Globus pallidus (tissue), 1 donor: ENCODE measurements around the gene C5AR1.
"Not testable (repeated sequence)": the region's sequence is repeated elsewhere in the genome, so short reads cannot be mapped to it uniquely, and the experiment has no call there.

Experiments used
- DNase-seq: peaks from one replicate; pipeline ENCODE4 v3.0.0-alpha.2; 2015; ENCODE audit warnings: low spot score

Gene C5AR1

DNA sequence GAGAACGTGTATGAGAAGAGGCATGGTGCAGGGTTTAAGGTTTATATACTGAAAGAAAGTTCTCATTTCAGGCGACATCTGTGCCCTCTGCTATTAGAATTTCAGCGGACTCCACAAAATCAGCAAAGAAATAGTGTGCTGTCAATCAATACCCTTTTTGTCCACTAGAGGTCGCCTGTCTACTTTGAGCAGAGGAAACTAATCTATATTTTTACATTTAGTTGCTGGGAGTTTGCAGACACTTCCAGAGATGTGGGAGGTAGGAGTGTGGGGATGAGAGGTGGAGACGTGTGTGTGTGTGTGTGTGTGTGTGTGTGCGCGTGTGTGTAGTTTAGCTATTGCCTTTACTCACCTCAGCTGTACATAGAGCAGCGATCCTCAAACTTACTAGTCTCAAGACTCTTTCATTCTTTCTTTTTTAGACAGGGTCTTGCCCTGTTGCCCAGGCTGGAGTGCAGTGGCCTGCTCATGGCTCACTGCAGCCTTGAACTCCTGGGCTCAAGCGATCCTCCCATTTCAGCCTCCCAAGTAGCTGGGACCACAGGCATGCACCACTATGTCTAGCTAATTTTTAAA is 25.2 kb upstream of the C5AR1 start:
- DNase-seq = peak; percentile 46

DNA sequence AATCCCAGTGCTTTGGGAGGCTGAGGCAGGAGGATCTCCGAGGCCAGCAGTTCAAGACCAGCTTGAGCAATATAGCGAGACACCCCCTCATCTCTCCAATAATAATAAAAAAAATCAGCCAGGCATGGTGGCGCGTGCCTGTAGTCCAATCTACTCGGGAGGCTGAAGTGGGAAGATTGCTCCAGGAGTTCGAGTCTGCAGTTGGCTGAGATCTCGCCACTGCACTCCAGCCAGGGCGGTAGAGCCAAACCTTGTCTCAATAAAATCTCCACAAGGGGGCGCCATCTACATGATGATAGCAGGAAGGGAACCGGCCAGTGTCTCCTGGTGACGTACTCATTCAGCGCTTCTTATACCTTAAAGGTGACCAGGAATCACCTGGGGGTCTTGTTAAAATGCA is 13.6 kb upstream of the C5AR1 start:
- DNase-seq = peak; percentile 60

DNA sequence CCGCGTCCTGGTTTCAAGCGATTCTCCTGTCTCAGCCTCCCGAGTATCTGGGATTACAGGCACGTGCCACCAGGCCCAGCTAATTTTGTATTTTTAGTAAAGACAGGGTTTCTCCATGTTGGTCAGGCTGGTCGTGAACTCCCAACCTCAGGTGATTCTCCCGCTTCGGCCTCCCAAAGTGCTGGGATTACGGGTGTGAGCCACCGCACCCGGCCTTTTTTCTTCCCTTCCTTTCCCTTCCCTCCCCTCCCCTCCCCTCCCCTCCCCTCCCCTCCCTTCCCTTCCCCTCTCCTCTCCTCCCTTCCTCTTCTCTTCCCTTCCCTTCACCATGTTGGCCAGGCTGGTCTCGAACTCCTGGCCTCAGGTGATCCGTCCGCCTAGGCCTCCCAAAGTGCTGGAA is 8.8 kb upstream of the C5AR1 start:
- not testable (repeated sequence) for DNase-seq

DNA sequence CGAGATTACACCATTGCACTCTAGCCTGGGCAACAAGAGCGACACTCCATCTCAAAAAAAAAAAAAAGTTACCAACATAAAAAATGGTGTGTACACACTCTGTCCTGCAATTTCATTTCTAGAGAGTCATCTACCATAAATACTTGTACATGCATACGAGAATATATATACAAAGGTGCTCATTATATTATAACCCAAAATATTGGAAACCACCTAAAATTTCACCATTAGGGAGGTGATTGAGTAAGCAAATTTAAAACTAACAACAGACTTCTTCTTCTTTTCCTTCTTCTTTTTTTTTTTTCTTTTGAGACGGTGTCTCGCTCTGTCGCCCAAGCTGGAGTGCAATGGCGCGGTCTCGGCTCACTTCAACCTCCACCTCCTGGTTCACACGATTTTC is 7.4 kb upstream of the C5AR1 start:
- DNase-seq = no peak

DNA sequence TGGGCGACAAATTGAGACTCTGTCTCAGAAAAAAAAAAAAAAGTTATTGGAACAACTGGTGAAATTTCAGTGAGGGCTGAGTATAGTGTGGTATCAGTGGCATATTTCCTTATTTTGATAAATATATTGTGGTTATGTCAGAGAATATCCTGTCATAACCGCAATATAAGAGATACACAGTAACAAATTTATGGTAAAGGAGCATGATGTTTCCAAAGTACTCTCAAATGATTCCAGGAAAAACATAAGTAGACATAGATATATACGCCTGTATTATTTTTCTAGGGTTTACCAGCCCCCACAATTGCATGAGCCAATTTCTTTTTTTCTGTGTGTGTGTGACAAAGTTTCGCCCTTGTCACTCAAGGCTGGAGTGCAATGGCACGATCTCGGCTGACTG is 5.7 kb upstream of the C5AR1 start:
- DNase-seq = no peak

DNA sequence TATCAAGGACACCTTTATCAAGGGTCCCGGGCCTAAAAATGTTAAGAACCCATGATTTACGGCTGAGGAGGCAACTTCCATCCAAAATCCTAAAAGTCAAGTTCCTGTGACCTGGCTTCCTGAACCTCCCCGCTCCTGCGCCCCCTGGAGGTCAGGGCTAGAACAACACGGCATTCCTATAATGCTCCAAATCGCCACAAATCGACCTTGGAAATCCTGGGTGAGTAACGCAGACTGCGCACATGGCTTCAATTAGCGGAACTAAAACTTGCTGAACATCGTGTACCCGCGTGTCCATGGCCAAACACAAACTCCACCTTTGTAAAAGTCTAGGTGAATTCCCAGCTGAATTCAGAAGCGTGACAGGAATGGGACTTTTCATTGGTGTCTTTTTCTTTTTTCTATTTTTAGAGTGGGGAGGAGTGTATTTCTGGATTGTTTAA is 4.3 kb upstream of the C5AR1 start:
- no peak for DNase-seq

DNA sequence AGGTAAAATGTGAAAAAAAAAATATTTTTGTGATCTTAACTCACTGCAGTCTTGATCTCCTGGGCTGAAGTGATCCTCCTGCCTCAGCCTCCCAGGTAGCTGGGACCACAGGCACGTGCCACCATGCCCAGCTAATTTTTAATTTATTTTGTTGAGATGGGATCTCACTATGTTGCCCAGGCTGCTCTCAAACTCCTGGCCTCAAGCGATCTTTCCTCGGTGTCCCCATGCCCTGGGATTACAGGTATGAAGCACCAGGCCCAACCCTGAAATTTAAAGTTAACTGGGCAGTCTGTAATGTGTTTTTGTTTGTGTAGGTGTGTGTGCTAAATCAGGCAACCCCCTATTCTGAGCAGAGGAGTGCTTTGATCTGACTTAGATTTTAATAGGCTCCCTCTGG is 3.4 kb upstream of the C5AR1 start:
- no peak for DNase-seq

DNA sequence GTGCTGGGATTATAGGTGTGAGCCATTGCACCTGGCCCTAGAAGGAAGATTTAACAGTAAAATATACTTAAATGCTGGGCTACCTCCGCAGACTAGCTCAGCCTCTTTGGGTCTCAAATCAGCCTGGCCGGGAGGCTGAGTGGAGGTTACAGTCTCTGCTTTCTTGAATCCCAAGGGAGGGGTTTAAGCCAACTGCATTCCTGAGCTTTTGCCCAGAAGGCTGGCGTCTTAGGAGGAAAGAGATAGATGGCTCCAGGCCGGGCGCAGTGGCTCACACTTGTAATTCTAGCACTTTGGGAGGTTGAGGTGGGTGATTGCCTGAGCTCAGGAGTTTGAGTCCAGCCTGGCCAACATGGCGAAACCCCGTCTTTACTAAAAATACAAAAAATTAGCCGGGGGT is 623 bp upstream of the C5AR1 start:
- no peak for DNase-seq

DNA sequence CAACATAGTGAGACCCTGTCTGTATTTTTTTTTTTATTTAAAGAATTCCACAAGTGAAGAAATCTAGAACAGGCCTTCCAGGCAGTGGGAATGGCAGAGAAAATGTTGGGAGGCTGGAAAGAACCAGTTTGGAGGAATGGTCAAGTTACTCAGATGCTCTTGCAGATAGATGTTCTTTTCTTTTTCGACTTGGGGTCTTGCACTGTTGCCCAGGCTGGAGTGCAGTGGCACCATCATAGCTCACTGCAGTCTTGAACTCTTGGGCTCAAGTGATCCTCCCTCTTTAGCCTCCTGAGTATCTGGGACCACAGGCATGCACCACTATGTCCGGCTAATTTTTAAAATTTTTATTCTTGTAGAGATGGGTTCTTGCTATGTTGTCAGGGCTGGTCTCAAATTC is 662 bp downstream of the C5AR1 start:
- DNase-seq = no peak

DNA sequence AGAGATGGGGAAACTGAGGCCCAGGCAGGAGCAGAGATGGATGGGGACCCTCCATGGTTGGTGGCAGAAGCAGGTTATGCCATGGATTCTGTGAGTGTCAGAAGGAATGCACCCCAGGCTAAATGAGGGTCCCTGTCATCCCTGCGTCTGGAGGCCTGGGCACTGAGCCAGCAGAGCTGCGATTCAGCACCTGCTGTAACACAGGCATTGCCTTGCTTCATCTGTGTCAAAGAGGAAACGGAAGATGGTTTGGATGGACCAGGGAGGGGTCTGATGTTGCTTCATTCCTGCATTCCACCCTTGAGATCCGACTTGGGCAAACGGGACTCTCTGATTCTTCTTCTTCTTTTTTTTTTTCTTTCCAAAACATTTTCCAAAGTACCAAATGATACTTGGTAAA is 1.2 kb downstream of the C5AR1 start:
- no peak for DNase-seq

DNA sequence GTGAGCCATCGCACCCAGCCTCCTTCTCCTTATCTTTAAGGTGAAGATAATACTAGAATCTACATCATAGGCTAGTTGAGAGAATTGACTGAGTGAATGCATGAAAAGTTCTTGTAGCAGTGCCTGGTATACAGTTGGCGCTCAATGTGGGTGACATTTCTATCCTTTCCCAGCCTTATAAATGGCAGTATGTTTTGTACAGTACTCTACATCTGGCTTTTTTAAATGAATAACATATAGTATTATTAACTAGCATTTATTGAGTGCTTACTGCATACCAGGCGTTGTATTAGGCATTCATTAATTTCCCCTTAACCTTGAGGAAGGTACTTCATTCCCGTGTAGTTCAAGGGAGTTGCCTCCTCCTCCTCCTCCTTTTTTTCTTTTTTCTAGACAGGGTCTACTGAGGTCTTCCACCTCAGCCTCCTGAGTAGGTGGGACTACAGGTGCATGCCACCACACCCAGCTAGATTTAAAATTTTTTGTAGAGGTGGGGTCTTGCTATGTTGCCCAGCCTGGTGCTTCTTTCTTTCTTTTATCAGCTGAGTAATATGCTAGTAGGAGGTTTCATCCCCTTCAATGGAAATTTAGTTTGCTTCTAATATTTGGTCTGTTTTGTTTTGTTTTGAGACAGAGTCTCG is 2.8 kb downstream of the C5AR1 start:
- no peak for DNase-seq

DNA sequence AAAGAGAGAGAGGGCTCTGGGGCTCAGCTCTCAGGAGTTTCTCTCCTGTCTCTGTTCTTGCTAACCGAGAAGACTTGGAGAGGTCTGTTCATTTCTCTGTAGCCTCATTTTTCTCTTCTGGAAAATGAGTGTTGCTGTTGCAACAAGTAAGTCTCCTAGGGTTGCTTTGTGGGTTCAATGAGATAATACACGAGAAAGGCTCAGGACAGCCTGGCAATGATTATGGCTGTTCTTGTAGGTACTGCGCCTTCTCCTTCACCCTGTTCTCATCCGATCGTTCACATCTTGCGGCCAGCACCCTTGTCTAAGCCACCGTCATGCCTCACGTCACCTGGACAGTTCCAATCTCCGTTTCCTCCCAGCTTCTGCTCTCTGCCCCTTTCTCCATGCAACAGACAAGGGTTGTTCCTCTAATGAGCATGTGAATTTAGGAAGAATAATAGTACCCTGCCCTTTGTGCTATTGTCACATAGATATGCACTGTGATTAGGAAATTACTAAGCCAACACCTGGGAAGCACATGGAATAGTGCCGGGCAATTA is 4.2 kb downstream of the C5AR1 start:
- no peak for DNase-seq

DNA sequence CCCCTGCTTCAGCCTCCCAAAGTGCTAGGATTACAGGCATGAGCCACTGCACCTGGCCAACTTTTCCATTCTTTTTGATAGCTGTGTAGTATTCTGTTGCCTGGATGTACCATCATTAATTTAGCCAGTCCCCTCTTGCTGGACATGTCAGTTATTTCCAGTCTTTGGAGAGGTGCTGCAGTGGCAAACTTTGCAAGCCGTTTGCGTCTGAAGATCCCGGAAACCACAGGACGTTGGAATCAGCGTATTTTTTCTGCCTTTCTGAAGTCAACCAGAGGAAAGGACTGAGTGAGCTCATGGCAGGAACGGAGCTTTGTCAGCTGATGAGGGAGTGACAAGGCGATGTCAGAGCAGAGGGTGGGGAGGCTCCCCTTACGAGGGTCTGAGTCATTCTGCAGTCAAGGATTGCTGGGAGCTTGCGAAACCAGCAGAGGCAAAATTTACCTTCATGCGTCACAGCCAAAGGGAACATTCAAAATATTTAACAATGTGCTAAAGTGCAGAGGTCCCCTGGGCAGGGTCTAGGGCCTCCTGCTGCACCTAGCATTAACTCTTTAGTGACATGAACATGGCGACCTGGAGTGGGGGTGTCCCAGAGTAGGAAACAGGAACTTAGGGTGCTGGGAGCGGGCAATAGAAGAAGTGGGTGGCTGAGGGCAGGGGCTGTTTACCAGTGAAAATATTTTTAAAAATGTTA is 5.6 kb downstream of the C5AR1 start:
- DNase-seq = peak; percentile 53

DNA sequence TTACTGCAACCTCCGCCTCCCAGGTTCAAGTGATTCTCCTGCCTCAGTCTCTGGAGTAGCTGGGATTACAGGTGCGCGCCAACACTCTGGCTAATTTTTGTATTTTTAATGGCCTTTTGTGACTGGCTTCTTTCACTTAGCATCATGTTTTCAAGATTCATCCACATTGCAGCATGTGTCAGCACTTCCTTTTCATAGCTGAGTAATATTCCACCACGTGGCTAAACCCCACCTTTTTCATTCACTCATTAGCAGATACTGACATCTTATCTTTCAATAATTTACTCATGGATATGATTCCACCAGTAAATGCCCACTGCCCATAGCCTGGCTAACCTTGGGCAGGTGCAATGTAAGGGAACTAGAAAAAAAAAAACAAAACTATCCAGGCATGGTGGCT is 6.9 kb downstream of the C5AR1 start:
- no peak for DNase-seq

DNA sequence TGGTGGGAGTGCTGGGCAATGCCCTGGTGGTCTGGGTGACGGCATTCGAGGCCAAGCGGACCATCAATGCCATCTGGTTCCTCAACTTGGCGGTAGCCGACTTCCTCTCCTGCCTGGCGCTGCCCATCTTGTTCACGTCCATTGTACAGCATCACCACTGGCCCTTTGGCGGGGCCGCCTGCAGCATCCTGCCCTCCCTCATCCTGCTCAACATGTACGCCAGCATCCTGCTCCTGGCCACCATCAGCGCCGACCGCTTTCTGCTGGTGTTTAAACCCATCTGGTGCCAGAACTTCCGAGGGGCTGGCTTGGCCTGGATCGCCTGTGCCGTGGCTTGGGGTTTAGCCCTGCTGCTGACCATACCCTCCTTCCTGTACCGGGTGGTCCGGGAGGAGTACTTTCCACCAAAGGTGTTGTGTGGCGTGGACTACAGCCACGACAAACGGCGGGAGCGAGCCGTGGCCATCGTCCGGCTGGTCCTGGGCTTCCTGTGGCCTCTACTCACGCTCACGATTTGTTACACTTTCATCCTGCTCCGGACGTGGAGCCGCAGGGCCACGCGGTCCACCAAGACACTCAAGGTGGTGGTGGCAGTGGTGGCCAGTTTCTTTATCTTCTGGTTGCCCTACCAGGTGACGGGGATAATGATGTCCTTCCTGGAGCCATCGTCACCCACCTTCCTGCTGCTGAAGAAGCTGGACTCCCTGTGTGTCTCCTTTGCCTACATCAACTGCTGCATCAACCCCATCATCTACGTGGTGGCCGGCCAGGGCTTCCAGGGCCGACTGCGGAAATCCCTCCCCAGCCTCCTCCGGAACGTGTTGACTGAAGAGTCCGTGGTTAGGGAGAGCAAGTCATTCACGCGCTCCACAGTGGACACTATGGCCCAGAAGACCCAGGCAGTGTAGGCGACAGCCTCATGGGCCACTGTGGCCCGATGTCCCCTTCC is 10.5 kb downstream of the C5AR1 start:
- no peak for DNase-seq

DNA sequence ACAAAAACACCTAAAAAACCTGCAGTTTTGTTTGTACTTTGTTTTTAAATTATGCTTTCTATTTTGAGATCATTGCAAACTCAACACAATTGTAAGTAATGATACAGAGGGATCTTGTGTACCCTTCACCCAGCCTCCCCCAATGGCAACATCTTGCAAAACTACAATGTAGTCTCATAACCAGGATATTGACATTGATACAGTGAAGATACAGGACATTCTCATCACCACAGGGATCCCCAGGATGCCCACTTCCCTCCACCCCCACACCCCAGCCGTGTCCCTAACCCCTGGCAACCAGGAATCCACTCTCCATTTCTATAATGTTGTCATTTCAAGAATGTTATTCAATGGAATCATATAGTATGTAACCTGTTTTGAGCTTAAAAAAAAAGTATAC is 12.0 kb downstream of the C5AR1 start:
- no peak for DNase-seq

DNA sequence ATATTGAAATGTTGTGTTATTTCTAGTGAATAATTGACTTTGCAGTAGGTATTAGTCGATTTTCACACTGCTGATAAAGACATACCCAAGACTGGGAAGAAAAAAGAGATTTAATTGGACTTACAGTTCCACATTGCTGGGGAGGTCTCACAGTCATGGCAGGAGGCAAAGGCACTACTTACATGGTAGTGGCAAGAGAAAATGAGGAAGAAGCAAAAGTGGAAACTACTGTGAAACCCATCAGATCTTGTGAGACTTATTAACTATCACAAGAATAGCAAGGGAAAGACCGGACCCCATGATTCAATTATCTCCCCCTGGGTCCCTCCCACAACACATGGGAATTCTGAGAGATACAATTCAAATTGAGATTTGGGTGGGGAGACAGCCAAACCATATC is 12.4 kb downstream of the C5AR1 start:
- no peak for DNase-seq

DNA sequence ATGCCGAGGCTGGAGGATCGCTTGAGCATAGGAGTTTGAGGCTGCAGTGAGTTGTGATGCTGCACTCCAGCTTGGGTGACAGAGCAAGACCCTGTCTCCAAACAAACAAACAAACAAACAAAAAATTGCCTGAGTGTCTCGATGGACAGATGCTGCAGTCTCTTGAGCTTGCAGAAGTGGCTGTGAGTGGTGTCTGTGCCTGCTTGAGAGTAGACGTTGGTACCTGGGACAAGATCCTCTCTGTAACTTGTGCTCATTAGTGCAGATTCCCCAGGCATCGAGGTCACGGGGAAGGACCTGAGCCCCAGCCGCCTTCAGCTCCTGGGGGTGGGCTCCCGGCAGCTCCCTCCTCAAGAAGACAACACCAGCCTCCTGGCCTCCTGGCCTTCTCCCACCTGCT is 13.7 kb downstream of the C5AR1 start:
- DNase-seq = no peak

DNA sequence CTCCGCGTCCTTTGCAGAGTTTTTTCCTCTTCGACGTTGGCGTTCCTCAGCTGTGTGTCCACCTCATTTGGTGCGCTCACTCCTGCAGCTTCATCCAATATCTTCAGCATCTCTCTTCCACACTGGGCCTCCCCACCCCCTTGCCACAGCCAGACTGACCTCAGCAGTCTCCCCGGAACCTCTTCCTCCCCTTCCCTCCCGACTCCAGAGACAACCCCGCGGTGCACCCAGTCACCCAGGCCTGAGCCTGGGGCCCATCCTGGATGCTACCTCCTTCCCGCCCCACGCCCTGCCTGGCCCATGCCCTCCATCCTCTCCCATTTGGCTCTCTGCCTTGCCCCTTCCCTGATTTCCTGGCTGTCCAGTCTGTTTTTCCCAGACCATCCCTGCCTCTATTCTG is 14.2 kb downstream of the C5AR1 start:
- DNase-seq = no peak

DNA sequence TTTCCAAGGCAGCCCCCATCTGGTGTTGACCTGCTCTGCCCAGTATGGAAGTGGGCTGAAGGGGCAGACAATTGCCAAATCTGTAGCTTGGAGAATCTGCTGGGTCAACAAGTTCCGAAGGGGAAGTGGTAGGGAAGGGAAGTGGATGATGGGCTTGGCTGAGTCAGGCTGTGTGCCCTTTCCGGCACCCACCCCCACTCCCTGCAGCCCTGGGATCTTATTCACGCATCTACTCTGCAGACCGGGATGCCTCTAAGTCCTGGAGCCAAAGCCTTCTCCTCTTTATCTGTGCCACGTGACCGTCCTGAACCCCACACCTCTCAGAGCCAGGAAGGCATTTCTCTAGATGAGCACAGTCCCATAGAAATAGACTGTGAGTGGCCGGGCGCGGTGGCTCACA is 14.8 kb downstream of the C5AR1 start:
- DNase-seq = peak; percentile 59

DNA sequence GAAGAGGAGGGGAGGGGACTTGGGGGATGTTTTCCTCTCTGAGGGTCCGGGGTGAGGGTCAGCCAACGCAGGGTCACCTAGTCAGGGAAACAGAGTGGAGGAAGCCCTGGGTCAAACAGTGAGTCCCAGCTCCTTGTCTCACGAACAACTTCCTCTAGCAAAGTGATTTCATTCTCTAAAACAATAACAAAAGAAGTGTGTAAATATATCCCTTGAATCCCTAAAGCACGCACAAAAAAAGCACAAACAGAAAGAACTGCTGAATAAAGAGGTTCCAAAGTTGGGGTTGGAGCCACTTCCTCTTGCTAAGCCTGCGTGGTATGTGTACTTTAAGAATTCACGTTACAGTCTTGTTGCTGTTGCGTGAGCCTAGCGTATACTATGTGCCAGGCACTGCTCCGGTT is 20.8 kb downstream of the C5AR1 start:
- DNase-seq = peak; percentile 64

DNA sequence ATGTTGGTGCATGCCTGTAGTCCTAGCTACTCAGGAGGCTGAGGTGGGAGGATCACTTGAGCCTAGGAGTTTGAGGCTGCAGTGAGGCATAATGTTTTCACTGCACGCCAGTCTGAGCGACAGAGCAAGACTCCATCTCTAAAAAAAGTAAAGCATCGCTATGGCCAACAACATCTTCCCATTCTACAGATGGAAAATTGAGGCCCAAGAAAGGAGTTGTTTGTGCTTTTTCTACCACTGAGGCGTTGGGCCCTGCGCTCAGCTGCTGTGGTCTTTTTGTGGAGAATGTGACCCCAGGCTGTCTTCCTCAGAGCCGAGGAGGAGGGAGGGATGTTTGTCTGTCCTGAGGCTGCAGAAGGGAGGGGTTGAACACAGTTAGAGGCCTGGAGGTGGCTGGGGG is 21.8 kb downstream of the C5AR1 start:
- no peak for DNase-seq
